Measurements from ENCODE around the gene ARHGEF37. TPM values are rescaled to one million over a fixed set of nuclear protein-coding genes. Genes with fewer than 3 reads are reported as not detected.

The ARHGEF37 gene
- total RNA-seq, 3 donors from 2014 or later: 13.4 to 35.0 (median 24.6) TPM

Other genes with a start within 250 kb of the ARHGEF37 start
- gene GRPEL2, start 236.0 kb upstream of the ARHGEF37 start, total RNA-seq: 10 to 100 TPM in 2 of 3 donors, 1 to 10 TPM in 1; 9.9 to 15.2 (median 11.1) TPM
- gene PCYOX1L, start 223.5 kb upstream of the ARHGEF37 start, total RNA-seq: 1 to 10 TPM; 3.1 to 5.9 (median 4.2) TPM
- under 1 TPM in 1 of 3 donors, not detected in 2; 0.92 TPM for gene IL17B, start 202.2 kb upstream of the ARHGEF37 start, total RNA-seq
- gene CSNK1A1, start 30.1 kb upstream of the ARHGEF37 start, total RNA-seq: 100 to 1,000 TPM; 200 to 233 (median 224) TPM
- 10 to 100 TPM; 42.2 to 46.4 (median 44.4) TPM for gene PPARGC1B, start 148.8 kb downstream of the ARHGEF37 start, total RNA-seq